Fibroblast of skin of scalp (primary cell): ENCODE results near the gene MINDY4.

Experiments
- DNase-seq: peaks from one replicate; pipeline ENCODE4 v3.0.0-alpha.2; 2013

The MINDY4 gene

GRCh38 chr7:30933124-30933974 lies 162.1 kb downstream of the MINDY4 start:
- DNase-seq = no peak

GRCh38 chr7:30934225-30934624 lies 163.0 kb downstream of the MINDY4 start:
- no peak for DNase-seq

GRCh38 chr7:30934732-30935568 lies 163.7 kb downstream of the MINDY4 start:
- no peak for DNase-seq

- no peak for DNase-seq
Observed at GRCh38 chr7:30935569-30935877, 164.3 kb downstream of the MINDY4 start.

- DNase-seq = no peak
Observed at GRCh38 chr7:30936650-30937245, 165.5 kb downstream of the MINDY4 start.

GRCh38 chr7:30937416-30937815 lies 166.2 kb downstream of the MINDY4 start:
- DNase-seq = no peak

GRCh38 chr7:30938435-30939316 lies 167.5 kb downstream of the MINDY4 start:
- peak; percentile 58 for DNase-seq

GRCh38 chr7:30941582-30942323 lies 170.5 kb downstream of the MINDY4 start:
- no peak for DNase-seq
